Keratinocyte (primary cell): Measurements from ENCODE around the gene IRF2BP1. TPM values are rescaled to one million over a fixed set of nuclear protein-coding genes. Genes with fewer than 3 reads are reported as not detected.

ENCODE experiments used
- DNase-seq: peaks from one replicate; pipeline ENCODE4 v3.0.0-alpha.2; 2011; ENCODE audit warnings: low read depth, missing footprints, low spot score
- FAIRE-seq: peaks from 2 replicates; lab custom pipeline; 2011; peaks lifted over from hg19 to GRCh38; lab: Jason Lieb, UNC
- H2AFZ ChIP-seq: 2 replicates; pipeline ENCODE4 v1.6.0; 2012; ENCODE audit warnings: low read length, control low read depth, inconsistent platforms; ENCODE audit not compliant: control insufficient read depth
- H3K27ac ChIP-seq: 2 replicates; pipeline ENCODE4 v1.5.1; 2011; ENCODE audit warnings: low read length; ENCODE audit not compliant: control insufficient read depth, insufficient read depth
- H3K27me3 ChIP-seq: 3 replicates; pipeline ENCODE4 v1.6.0; 2011; ENCODE audit warnings: low read length; ENCODE audit not compliant: control insufficient read depth, insufficient read depth; ENCODE audit errors: extremely low read depth
- H3K36me3 ChIP-seq, 2 experiments: 2 replicates in 1 of 2; 3 replicates in 1 of 2; pipeline ENCODE4 v1.5.1; 2011; ENCODE audit warnings: low read length in 2 of 2, mild to moderate bottlenecking in 1 of 2; ENCODE audit not compliant: control insufficient read depth in 2 of 2, insufficient read depth in 2 of 2; ENCODE audit errors: extremely low read depth in 1 of 2
- H3K4me1 ChIP-seq: 3 replicates; pipeline ENCODE4 v1.5.1; 2011; ENCODE audit warnings: low read length; ENCODE audit not compliant: control insufficient read depth, insufficient read depth; ENCODE audit errors: extremely low read depth
- H3K4me2 ChIP-seq: 3 replicates; pipeline ENCODE4 v1.6.0; 2011; ENCODE audit warnings: low read depth, low read length; ENCODE audit not compliant: control insufficient read depth, insufficient read depth; ENCODE audit errors: extremely low read depth
- H3K4me3 ChIP-seq, 3 experiments: fragments of 200-600 bp in 1 of 3; sonication (generic) in 1 of 3; 2 replicates in 2 of 3; 3 replicates in 1 of 3; pipeline ENCODE4 v1.5.1; 2011 to 2016; ENCODE audit warnings: low read length in 3 of 3, mild to moderate bottlenecking in 3 of 3, control low read depth in 2 of 3, inconsistent platforms in 1 of 3, low read depth in 1 of 3, mixed read lengths in 1 of 3, mixed run types in 1 of 3, moderate library complexity in 1 of 3; ENCODE audit not compliant: control insufficient read depth in 2 of 3, insufficient read depth in 2 of 3; ENCODE audit errors: extremely low read depth in 1 of 3
- H3K79me2 ChIP-seq: 2 replicates; pipeline ENCODE4 v1.6.0; 2012; ENCODE audit warnings: low read length; ENCODE audit not compliant: control insufficient read depth, insufficient read depth
- H3K9ac ChIP-seq: 3 replicates; pipeline ENCODE4 v1.6.0; 2011; ENCODE audit warnings: low read length; ENCODE audit not compliant: control insufficient read depth, insufficient read depth; ENCODE audit errors: extremely low read depth
- H3K9me1 ChIP-seq: 3 replicates; pipeline ENCODE4 v1.6.0; 2011; ENCODE audit warnings: low read length; ENCODE audit not compliant: control insufficient read depth, insufficient read depth; ENCODE audit errors: extremely low read depth
- H3K9me3 ChIP-seq: 2 replicates; pipeline ENCODE4 v1.5.1; 2012; ENCODE audit warnings: low read depth, low read length; ENCODE audit not compliant: control insufficient read depth
- H4K20me1 ChIP-seq: 3 replicates; pipeline ENCODE4 v1.6.0; 2011; ENCODE audit warnings: low read length; ENCODE audit not compliant: control insufficient read depth, insufficient read depth; ENCODE audit errors: extremely low read depth
- CTCF ChIP-seq, 3 experiments: IDR thresholded peaks in 1 of 3; conservative IDR thresholded peaks in 1 of 3; optimal IDR thresholded peaks in 1 of 3; 2 replicates in 2 of 3; 3 replicates in 1 of 3; pipeline versions ENCODE3 to v1.5.1; 2011; ENCODE audit warnings: low read length in 3 of 3, mild to moderate bottlenecking in 3 of 3, moderate library complexity in 2 of 3, control low read depth in 1 of 3, inconsistent platforms in 1 of 3; ENCODE audit not compliant: insufficient read depth in 2 of 3; ENCODE audit errors: extremely low read depth in 1 of 3
- EZH2 ChIP-seq: IDR thresholded peaks from one replicate; pipeline ENCODE4 v1.6.1; 2012; ENCODE audit warnings: inconsistent platforms, mild to moderate bottlenecking, low read length, moderate library complexity
- dilution Hi-C: fragments of 300-500 bp; cut with MboI; formaldehyde crosslinking; loops from one replicate; pipeline ENCODE4 v1.7.0; 2020; ENCODE audit warnings: low sequenced_read_pairs; ENCODE audit not compliant: extremely low pct_ligation_motif_present
- polyA plus RNA-seq, 5 experiments: library from polyadenylated mRNA; depleted of rRNA in 3 of 5; stranded (reverse) in 3 of 5; stranded (forward) in 1 of 5; unstranded in 1 of 5; fragments of >200 nt; gene quantifications; 1 replicate in 1 of 5; 2 replicates in 3 of 5; 3 replicates in 1 of 5; pipeline versions ENCODE4 v1.2.1 to v1.2.3, GENCODE V29; 2011 to 2012; ENCODE audit warnings: missing spikeins in 2 of 5, low read depth in 1 of 5, low replicate concordance in 1 of 5

Gene IRF2BP1
- polyA plus RNA-seq, 1 donor (not counting 4 experiments of a cell fraction or from before 2014, with no cell fraction given): 1.7 TPM

GRCh38 chr19:45852145-45852750 is 33.7 kb downstream of the IRF2BP1 start:
- no peaks in the 10 kb centered on the region for H3K4me1 ChIP-seq
- no peaks in the 10 kb centered on the region for H3K9me3 ChIP-seq
- dilution Hi-C loops: no loop called here
- no peak overlapping the region for H3K4me3 ChIP-seq
- no peaks in the 10 kb centered on the region for H3K27me3 ChIP-seq
- no peaks in the 10 kb centered on the region for H4K20me1 ChIP-seq
- H3K27ac ChIP-seq: no peak overlapping the region
- FAIRE-seq: no peak
- no peak overlapping the region for H3K9ac ChIP-seq
- peaks cover 17% of the 10 kb centered on the region for H3K79me2 ChIP-seq
- H2AFZ ChIP-seq: no peak overlapping the region
- no peak overlapping the region for H3K4me2 ChIP-seq
- H3K36me3 ChIP-seq: peaks cover 44 to 46% of the 10 kb centered on the region in 2 experiments
- no peaks in the 10 kb centered on the region for H3K9me1 ChIP-seq
- DNase-seq: no peak
- TF ChIP-seq CTCF (optimal IDR thresholded peaks at IDR 0.05 in 1 of 3, IDR thresholded peaks at IDR 0.05 in 1 of 3, conservative IDR thresholded peaks at IDR 0.05 in 1 of 3; ENCODE audit: extremely low read depth in 1 of 3, insufficient read depth in 2 of 3, low read length in 3 of 3) (no peak), EZH2 (no peak)

GRCh38 chr19:45848922-45849321 is 37.0 kb downstream of the IRF2BP1 start:
- no peak overlapping the region for H3K4me3 ChIP-seq
- H2AFZ ChIP-seq: no peak overlapping the region
- H3K4me1 ChIP-seq: no peaks in the 10 kb centered on the region
- H3K79me2 ChIP-seq: no peaks in the 10 kb centered on the region
- no peak overlapping the region for H3K9ac ChIP-seq
- H4K20me1 ChIP-seq: no peaks in the 10 kb centered on the region
- H3K27ac ChIP-seq: no peak overlapping the region
- dilution Hi-C loops: no loop called here
- no peak for DNase-seq
- no peaks in the 10 kb centered on the region for H3K27me3 ChIP-seq
- no peaks in the 10 kb centered on the region for H3K9me1 ChIP-seq
- no peak for FAIRE-seq
- peaks cover 43 to 53% of the 10 kb centered on the region in 2 experiments for H3K36me3 ChIP-seq
- H3K4me2 ChIP-seq: no peak overlapping the region
- TF ChIP-seq EZH2 (no peak), CTCF (optimal IDR thresholded peaks at IDR 0.05 in 1 of 3, IDR thresholded peaks at IDR 0.05 in 1 of 3, conservative IDR thresholded peaks at IDR 0.05 in 1 of 3; ENCODE audit: extremely low read depth in 1 of 3, insufficient read depth in 2 of 3, low read length in 3 of 3) (peak in 2 of 3 experiments; percentile 20 to 35)
- no peaks in the 10 kb centered on the region for H3K9me3 ChIP-seq
